Neural progenitor cell (in vitro differentiated cells): ENCODE data around the gene PRDX6. TPM values are rescaled to one million over a fixed set of nuclear protein-coding genes. Genes with fewer than 3 reads are reported as not detected.

Experiments used
- DNase-seq: peaks from one replicate; pipeline ENCODE4 v3.0.0-alpha.2; 2016; ENCODE audit warnings: low spot score
- H2AFZ ChIP-seq: fragments of 200-600 bp; sonication (generic); replicated peaks from 2 replicates; pipeline ENCODE4 v1.6.1; 2016; ENCODE audit warnings: antibody characterized with exemption
- H3F3A ChIP-seq: fragments of 200-600 bp; sonication (generic); 2 replicates; pipeline ENCODE4 v1.6.1; 2016; ENCODE audit warnings: antibody characterized with exemption, low read depth
- H3K27ac ChIP-seq: fragments of 200-600 bp; sonication (generic); 2 replicates; pipeline ENCODE4 v1.5.1; 2016; ENCODE audit warnings: mild to moderate bottlenecking
- H3K27me3 ChIP-seq: fragments of 200-600 bp; sonication (generic); 2 replicates; pipeline ENCODE4 v1.6.1; 2016; ENCODE audit warnings: mild to moderate bottlenecking, moderate library complexity
- H3K36me3 ChIP-seq: fragments of 200-600 bp; sonication (generic); 2 replicates; pipeline ENCODE4 v1.5.1; 2016
- H3K4me1 ChIP-seq: fragments of 200-600 bp; sonication (generic); 2 replicates; pipeline ENCODE4 v1.6.1; 2016; ENCODE audit warnings: mixed run types
- H3K4me2 ChIP-seq: fragments of 200-600 bp; sonication (generic); 2 replicates; pipeline ENCODE4 v1.6.1; 2016
- H3K4me3 ChIP-seq: fragments of 200-600 bp; sonication (generic); 2 replicates; pipeline ENCODE4 v1.5.1; 2016
- H3K79me2 ChIP-seq: fragments of 200-600 bp; sonication (generic); 2 replicates; pipeline ENCODE4 v1.6.1; 2016; ENCODE audit warnings: low read depth
- H3K9ac ChIP-seq: fragments of 200-600 bp; sonication (generic); 2 replicates; pipeline ENCODE4 v1.6.1; 2016
- H3K9me3 ChIP-seq: fragments of 200-600 bp; sonication (generic); 2 replicates; pipeline ENCODE4 v1.5.1; 2016; ENCODE audit warnings: low read depth
- H4K20me1 ChIP-seq: fragments of 200-600 bp; sonication (generic); 2 replicates; pipeline ENCODE4 v1.6.1; 2016; ENCODE audit warnings: low read depth
- H3K27ac Mint-ChIP-seq: 3 replicates; pipeline ENCODE4 v1.8.0; 2021; ENCODE audit warnings: mixed read lengths
- H3K27me3 Mint-ChIP-seq: 2 replicates; pipeline ENCODE4 v1.8.0; 2022; ENCODE audit warnings: low read depth, mild to moderate bottlenecking, inconsistent platforms, moderate library complexity, mixed read lengths; ENCODE audit not compliant: insufficient read depth
- H3K36me3 Mint-ChIP-seq: 3 replicates; pipeline ENCODE4 v1.8.0; 2021; ENCODE audit warnings: mixed read lengths
- H3K4me1 Mint-ChIP-seq: 3 replicates; pipeline ENCODE4 v1.8.0; 2021; ENCODE audit warnings: mixed read lengths
- H3K4me3 Mint-ChIP-seq: 3 replicates; pipeline ENCODE4 v1.8.0; 2021; ENCODE audit warnings: mild to moderate bottlenecking, moderate library complexity, mixed read lengths
- H3K9me3 Mint-ChIP-seq: 3 replicates; pipeline ENCODE4 v1.8.0; 2020; ENCODE audit warnings: mixed read lengths
- CTCF ChIP-seq: fragments of 200-600 bp; sonication (generic); IDR thresholded peaks from 2 replicates; pipeline ENCODE4 v1.5.1; 2017; ENCODE audit warnings: antibody characterized with exemption, mild to moderate bottlenecking
- EZH2 ChIP-seq: fragments of 200-600 bp; sonication (generic); IDR thresholded peaks from 2 replicates; pipeline ENCODE4 v1.6.1; 2017; ENCODE audit warnings: antibody characterized with exemption, mild to moderate bottlenecking, moderate library complexity
- EZH2phosphoT487 ChIP-seq: fragments of 200-600 bp; sonication (generic); IDR thresholded peaks from 2 replicates; pipeline ENCODE4 v1.6.1; 2017; ENCODE audit warnings: antibody characterized with exemption
- total RNA-seq: library from RNA; depleted of rRNA; stranded (reverse); fragments of >200 nt; gene quantifications from 2 replicates; pipeline ENCODE4 v1.2.3, GENCODE V29; 2015; ENCODE audit warnings: low replicate concordance

The PRDX6 gene
- total RNA-seq, 1 donor from 2014 or later: 441 TPM

DNA sequence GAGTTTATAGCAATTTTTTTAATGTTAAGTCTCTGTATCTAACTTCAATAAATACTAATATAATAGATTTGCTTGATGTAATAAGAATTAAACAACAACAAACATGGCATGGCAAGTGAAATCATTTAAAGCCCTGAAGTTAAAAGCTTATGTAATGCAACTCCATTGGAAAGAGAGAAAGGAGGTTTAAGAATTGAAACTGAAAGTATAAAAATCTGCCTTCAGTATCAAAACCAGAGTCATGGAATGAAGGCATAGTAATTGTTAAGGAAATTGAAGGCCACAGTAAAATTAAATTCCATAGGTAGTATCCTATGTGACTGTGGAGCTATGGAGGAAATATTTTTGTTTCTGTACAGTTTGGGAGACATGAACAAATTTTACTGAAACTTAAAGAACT is 55.1 kb downstream of the PRDX6 start:
- H3K9me3 Mint-ChIP-seq: no peaks in the 10 kb centered on the region
- no peak overlapping the region for H3K27ac Mint-ChIP-seq
- H3K9me3 ChIP-seq: no peaks in the 10 kb centered on the region
- TF ChIP-seq CTCF: no peak
- no peak for TF ChIP-seq EZH2phosphoT487
- no peak for TF ChIP-seq EZH2
- no peaks in the 10 kb centered on the region for H3K27me3 Mint-ChIP-seq
- no peak overlapping the region for H3K4me3 ChIP-seq
- H3K36me3 ChIP-seq: no peaks in the 10 kb centered on the region
- no peak overlapping the region for H2AFZ ChIP-seq
- no peak overlapping the region for H3K4me2 ChIP-seq
- H3K9ac ChIP-seq: no peak overlapping the region
- no peaks in the 10 kb centered on the region for H4K20me1 ChIP-seq
- no peak overlapping the region for H3K27ac ChIP-seq
- peaks cover 25% of the 10 kb centered on the region for H3K4me1 ChIP-seq
- no peak for DNase-seq
- no peaks in the 10 kb centered on the region for H3K79me2 ChIP-seq
- H3K27me3 ChIP-seq: no peaks in the 10 kb centered on the region
- H3F3A ChIP-seq: peaks cover 6% of the 10 kb centered on the region
- H3K36me3 Mint-ChIP-seq: no peaks in the 10 kb centered on the region
- H3K4me3 Mint-ChIP-seq: no peak overlapping the region
- peaks cover 22% of the 10 kb centered on the region for H3K4me1 Mint-ChIP-seq

DNA sequence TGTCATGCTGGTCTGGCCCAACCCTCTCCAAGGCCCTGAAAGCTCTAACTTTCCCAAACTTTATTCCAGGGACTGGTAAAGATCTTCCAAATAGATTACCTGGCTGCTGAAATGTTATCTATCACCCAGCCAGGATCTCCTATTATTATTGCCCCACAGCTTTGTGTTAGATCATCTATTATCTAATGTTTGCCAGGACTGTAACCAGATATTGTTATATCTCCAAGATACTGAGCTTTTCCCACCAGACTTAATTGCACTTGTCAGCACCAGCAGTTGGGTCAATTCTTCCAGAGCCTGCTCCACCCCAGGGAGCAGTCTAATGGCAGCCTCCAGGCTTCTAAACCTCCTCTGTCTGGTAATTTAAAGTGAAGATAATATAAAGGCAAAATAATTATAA is 59.1 kb downstream of the PRDX6 start:
- Histone ChIP-seq H3K27ac (no peak overlapping the region), H3K27me3 (no peaks in the 10 kb centered on the region), H3K36me3 (no peaks in the 10 kb centered on the region), H3K9me3 (no peaks in the 10 kb centered on the region), H2AFZ (peak overlapping the region; percentile 70), H3K4me2 (no peak overlapping the region), H4K20me1 (no peaks in the 10 kb centered on the region), H3K4me3 (no peak overlapping the region), H3K4me1 (peaks cover 14% of the 10 kb centered on the region), H3K9ac (no peak overlapping the region), H3K79me2 (no peaks in the 10 kb centered on the region), H3F3A (peaks cover 6% of the 10 kb centered on the region)
- peaks cover 8% of the 10 kb centered on the region for H3K4me1 Mint-ChIP-seq
- no peaks in the 10 kb centered on the region for H3K27me3 Mint-ChIP-seq
- H3K4me3 Mint-ChIP-seq: no peak overlapping the region
- no peak for DNase-seq
- no peak overlapping the region for H3K27ac Mint-ChIP-seq
- TF ChIP-seq CTCF (no peak), EZH2 (no peak), EZH2phosphoT487 (no peak)
- H3K9me3 Mint-ChIP-seq: no peaks in the 10 kb centered on the region
- H3K36me3 Mint-ChIP-seq: no peaks in the 10 kb centered on the region

Other genes starting within 250 kb of the PRDX6 start
- gene SLC9C2, start 125.7 kb downstream of the PRDX6 start, total RNA-seq: not detected in 2 replicates
- gene TEX50, start 158.0 kb downstream of the PRDX6 start, total RNA-seq: not detected in 2 replicates
- 1.5 and 2.3 TPM in 2 replicates for gene ANKRD45, start 192.5 kb downstream of the PRDX6 start, total RNA-seq
- gene KLHL20, start 237.6 kb downstream of the PRDX6 start, total RNA-seq: 27.0 and 30.4 TPM in 2 replicates